Activated T-helper 17 cell treated with anti-CD3 and anti-CD28 coated beads, Interleukin-2, amount 50 U/mL, for 72 hours (primary cell): Measurements from ENCODE around the gene SCP2. TPM values are rescaled to one million over a fixed set of nuclear protein-coding genes. Genes with fewer than 3 reads are reported as not detected.
A peak's percentile ranks its signal among the peaks of the same experiment; 100 is the strongest.

Experiments used
- ATAC-seq: fragments of 150-1000 bp; cut with Tn5 transposase; replicated peaks from 2 replicates; pipeline ENCODE4 v1.10.0; 2021; ENCODE audit warnings: mild to moderate bottlenecking, moderate library complexity
- H3K27ac Mint-ChIP-seq: one replicate; pipeline ENCODE4 v1.8.0; 2022; ENCODE audit warnings: mixed read lengths
- H3K27me3 Mint-ChIP-seq: one replicate; pipeline ENCODE4 v1.8.0; 2022; ENCODE audit warnings: mixed read lengths
- H3K36me3 Mint-ChIP-seq: one replicate; pipeline ENCODE4 v1.8.0; 2022; ENCODE audit warnings: low read depth, mild to moderate bottlenecking, mixed read lengths
- H3K4me1 Mint-ChIP-seq: one replicate; pipeline ENCODE4 v1.8.0; 2022; ENCODE audit warnings: mixed read lengths
- H3K4me3 Mint-ChIP-seq: one replicate; pipeline ENCODE4 v1.8.0; 2022; ENCODE audit warnings: mild to moderate bottlenecking, mixed read lengths
- H3K9me3 Mint-ChIP-seq: one replicate; pipeline ENCODE4 v1.8.0; 2022; ENCODE audit warnings: mixed read lengths
- total RNA-seq, 2 donors: library from RNA; stranded (reverse); gene quantifications; one replicate each; pipeline ENCODE4 v1.2.3, GENCODE V29; 2022

The SCP2 gene
- total RNA-seq, 2 donors from 2014 or later, result 59.5 to 75.1 TPM

DNA sequence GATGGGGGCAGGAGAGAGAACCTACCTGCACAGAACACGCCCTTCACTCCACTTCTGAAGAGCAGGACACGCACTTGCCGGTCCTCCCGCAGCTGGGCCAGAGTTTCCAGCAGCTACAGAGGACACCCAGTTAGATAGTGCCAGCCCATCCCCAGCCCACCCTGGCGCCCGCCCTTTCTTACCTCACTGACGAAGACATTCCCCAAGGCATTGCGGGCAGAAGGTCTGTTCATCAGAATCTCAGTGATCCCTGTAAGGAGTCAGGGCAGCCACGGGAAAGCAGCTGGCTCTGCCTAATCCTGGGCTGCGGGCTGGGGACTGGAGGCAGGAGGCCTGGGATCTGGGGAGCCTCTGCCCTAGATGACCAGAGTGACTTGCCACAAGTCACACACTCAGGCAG lies 15.5 kb upstream of the SCP2 start:
- Mint-ChIP-seq H3K27ac (no peak overlapping the region), H3K27me3 (no peaks in the 10 kb centered on the region), H3K36me3 (peaks cover 26% of the 10 kb centered on the region), H3K4me1 (no peaks in the 10 kb centered on the region), H3K9me3 (no peaks in the 10 kb centered on the region), H3K4me3 (no peak overlapping the region)
- no peak for ATAC-seq

DNA sequence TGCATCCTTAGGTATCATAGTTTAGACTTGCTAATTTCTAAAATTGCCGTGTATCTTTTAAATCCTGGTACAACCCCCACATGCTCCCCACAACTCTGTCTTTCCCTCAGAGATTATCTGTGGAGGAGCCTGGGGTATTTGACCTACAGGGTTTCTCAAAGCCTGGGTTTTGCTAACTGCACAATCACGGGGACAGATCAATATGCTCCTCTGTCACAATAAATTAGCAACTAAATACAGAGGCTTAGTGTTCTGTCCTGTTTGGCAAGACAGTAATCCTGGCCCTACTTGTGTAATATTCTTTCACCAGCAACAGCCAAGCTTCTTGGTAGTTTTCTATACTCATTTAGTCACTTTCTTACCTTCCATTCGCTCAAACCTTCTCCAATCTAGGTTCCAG lies 14.1 kb upstream of the SCP2 start:
- Mint-ChIP-seq H3K4me1 (no peaks in the 10 kb centered on the region), H3K27me3 (no peaks in the 10 kb centered on the region), H3K27ac (no peak overlapping the region), H3K9me3 (no peaks in the 10 kb centered on the region), H3K36me3 (peaks cover 21% of the 10 kb centered on the region), H3K4me3 (no peak overlapping the region)
- ATAC-seq, result no peak

DNA sequence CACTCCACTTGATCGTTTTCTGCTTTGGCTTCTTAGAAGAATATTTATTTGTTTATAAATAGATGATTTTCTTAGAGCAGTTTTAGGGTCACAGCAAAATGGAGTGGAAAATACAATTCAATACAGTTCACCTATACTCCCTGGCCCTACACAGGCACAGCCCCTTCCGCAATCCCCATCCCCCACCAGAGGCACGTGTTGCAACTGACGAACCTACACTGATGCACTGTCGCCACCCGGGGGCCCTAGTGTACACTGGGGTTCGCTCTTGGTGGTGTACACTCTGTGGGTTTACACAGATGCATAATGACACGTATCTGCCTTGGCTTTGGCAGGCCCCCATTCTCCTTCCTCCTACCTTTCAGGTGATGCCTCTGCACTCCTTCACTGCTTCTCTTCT lies 13.5 kb upstream of the SCP2 start:
- H3K9me3 Mint-ChIP-seq, result no peaks in the 10 kb centered on the region
- no peak overlapping the region for H3K27ac Mint-ChIP-seq
- peaks cover 16% of the 10 kb centered on the region for H3K36me3 Mint-ChIP-seq
- no peaks in the 10 kb centered on the region for H3K27me3 Mint-ChIP-seq
- no peak for ATAC-seq
- no peaks in the 10 kb centered on the region for H3K4me1 Mint-ChIP-seq
- no peak overlapping the region for H3K4me3 Mint-ChIP-seq

DNA sequence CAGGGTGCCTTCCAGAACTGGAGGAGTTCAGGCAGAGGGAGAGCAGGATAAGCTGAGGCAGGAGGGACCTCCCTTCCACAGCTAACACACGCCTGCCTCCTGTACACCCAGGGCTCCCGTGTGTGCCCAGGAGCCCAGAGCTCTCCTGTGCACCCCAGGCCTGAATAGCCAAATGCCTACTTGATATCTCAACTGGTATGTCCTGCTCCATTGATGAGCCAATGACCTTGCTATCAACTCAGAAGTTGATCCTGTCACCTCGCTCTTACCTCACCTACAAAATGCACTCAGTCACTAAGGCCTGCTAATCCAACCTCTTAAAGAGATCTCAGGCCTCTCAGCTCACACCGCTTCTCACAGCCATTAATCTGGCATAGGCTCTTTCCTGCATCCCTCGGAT lies 12.6 kb upstream of the SCP2 start:
- ATAC-seq, result no peak
- no peaks in the 10 kb centered on the region for H3K9me3 Mint-ChIP-seq
- no peak overlapping the region for H3K4me3 Mint-ChIP-seq
- H3K27me3 Mint-ChIP-seq, result no peaks in the 10 kb centered on the region
- H3K36me3 Mint-ChIP-seq, result peaks cover 7% of the 10 kb centered on the region
- H3K4me1 Mint-ChIP-seq, result peaks cover 6% of the 10 kb centered on the region
- no peak overlapping the region for H3K27ac Mint-ChIP-seq

DNA sequence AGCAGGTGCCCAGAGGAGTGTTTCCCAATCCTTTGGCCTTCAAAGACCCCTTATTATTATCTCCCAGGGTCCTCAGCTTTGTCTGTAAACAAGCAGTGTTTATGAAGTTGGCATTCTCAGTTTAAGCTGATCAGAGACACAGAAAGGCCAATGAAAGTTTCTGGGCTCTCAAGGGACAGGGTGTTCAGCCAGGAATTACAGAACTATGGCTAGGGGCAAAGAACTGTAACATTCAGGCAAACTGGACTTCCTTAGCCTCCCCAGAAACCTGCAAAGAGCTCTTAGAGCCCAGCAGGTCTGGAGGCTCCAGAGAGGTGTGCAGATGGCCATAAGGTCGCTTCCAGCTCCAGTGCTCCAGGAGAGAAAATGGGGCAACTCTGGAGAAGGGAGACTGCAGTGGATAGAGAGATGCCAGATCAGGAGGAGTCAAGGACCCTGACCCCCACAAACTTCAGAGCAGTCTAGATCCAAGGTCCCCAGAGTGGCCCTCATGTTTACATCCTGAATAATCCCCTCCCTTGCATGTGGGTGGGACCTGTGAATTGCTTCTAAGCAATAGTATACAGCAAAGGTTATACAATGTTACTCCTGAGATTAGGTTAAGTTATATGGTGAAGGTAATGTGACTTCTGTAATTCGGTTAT lies 11.7 kb upstream of the SCP2 start:
- Mint-ChIP-seq H3K27ac (no peak overlapping the region), H3K4me3 (no peak overlapping the region)

DNA sequence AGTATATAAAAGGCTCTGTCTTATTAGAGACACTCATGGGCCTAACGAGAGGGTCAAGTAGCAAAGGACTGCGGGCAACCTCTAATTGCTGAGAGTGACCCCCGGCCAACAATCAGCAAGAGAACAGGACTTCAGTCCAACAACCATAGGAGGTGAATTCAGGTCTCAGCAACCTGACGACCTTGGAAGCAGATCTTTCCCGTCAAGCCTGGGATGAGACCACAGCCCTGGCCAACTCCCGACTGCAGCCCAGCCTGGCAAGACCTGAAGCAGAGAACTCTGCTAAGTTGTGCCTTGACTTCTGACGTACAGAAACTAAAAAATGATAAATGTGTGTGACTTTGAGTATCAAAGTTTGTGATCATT lies 11.2 kb upstream of the SCP2 start:
- ATAC-seq, result no peak
- no peak overlapping the region for H3K27ac Mint-ChIP-seq
- H3K4me3 Mint-ChIP-seq, result no peak overlapping the region
- peaks cover 16% of the 10 kb centered on the region for H3K4me1 Mint-ChIP-seq
- no peaks in the 10 kb centered on the region for H3K36me3 Mint-ChIP-seq
- H3K27me3 Mint-ChIP-seq, result no peaks in the 10 kb centered on the region
- no peaks in the 10 kb centered on the region for H3K9me3 Mint-ChIP-seq

More for the DNA sequence above, 11.7 kb upstream of the SCP2 start:
- Mint-ChIP-seq H3K4me1 (peaks cover 15% of the 10 kb centered on the region), H3K9me3 (no peaks in the 10 kb centered on the region), H3K36me3 (no peaks in the 10 kb centered on the region), H3K27me3 (no peaks in the 10 kb centered on the region)
- no peak for ATAC-seq

DNA sequence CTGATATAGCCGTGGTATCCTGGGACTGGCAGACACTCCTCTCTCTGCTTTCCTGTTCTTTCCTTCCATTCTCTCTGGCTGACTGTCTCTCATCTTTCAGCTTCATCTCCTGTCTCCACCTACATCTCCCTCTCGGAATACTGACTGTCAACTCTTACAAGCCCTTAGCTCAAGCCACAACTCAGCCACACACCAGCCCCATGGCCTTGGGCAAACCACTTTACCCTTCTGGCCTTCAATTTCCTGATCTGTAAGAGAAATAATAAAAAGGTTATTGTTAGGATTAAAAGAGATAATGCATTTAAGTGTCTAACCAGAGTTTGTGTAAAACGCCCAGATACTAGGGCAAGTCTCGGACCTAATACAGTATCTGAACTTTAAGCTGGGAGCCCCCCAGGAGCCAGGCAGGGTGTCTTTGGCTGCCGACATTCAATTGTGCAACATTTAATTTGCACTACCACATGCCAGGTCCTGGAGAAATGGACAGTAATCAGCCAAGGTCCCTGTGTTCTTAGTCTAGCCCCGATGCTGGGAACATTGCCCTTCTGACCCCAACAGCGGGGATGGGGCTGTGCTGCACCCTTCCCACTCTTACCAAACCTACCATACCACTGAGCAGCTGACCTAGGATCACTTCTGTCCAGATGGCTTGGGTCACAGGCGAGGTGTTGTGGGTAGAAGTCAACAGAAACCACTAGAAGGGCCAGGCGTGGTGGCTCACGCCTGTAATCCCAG lies 10.7 kb upstream of the SCP2 start:
- ATAC-seq, result no peak
- Mint-ChIP-seq H3K36me3 (no peaks in the 10 kb centered on the region), H3K9me3 (no peaks in the 10 kb centered on the region)

DNA sequence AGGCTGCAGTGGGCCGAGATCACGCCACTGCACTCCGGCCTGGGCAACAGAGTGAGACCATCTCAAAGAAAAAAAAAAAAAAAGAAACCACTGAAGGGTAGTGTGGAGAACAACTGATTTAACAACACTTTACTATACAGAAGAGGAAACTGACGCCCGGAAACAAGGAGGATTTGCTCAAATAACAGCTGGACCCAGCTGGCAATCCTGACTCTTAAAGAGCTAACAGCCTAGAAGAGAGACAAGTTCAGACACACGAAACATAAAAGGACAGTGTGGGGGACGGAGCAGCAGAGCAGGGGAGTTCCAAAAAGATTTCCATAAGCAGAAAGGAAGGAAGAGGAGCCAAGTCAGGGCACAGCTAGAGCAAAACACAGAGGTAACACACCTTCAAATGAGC lies 9.9 kb upstream of the SCP2 start:
- Mint-ChIP-seq H3K27ac (no peak overlapping the region), H3K4me3 (no peak overlapping the region), H3K36me3 (no peaks in the 10 kb centered on the region), H3K9me3 (no peaks in the 10 kb centered on the region), H3K4me1 (peaks cover 16% of the 10 kb centered on the region), H3K27me3 (no peaks in the 10 kb centered on the region)
- ATAC-seq, result no peak

More for the DNA sequence above, 10.7 kb upstream of the SCP2 start:
- Mint-ChIP-seq H3K27ac (no peak overlapping the region), H3K27me3 (no peaks in the 10 kb centered on the region), H3K4me1 (peaks cover 16% of the 10 kb centered on the region), H3K4me3 (no peak overlapping the region)

DNA sequence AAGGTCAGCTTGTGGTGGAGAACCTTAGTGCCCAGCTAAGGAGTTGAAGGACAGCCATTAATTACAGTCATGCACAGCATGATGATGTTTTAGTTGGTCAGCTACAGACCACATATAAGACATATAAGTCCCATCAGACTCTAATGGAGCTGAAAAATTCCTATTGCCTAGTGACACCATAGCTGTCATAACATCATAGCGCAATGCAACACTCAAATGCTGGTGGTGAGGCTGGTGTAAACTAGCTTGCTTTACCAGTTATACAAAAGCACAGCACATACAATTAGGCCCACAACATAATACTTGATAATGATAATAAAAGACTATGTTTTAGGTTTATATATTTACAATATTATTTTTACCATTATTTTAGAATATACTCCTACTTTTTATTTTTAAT lies 9.5 kb upstream of the SCP2 start:
- Mint-ChIP-seq H3K36me3 (no peaks in the 10 kb centered on the region), H3K9me3 (no peaks in the 10 kb centered on the region), H3K27ac (no peak overlapping the region), H3K4me1 (peaks cover 16% of the 10 kb centered on the region), H3K27me3 (no peaks in the 10 kb centered on the region), H3K4me3 (no peak overlapping the region)
- no peak for ATAC-seq

DNA sequence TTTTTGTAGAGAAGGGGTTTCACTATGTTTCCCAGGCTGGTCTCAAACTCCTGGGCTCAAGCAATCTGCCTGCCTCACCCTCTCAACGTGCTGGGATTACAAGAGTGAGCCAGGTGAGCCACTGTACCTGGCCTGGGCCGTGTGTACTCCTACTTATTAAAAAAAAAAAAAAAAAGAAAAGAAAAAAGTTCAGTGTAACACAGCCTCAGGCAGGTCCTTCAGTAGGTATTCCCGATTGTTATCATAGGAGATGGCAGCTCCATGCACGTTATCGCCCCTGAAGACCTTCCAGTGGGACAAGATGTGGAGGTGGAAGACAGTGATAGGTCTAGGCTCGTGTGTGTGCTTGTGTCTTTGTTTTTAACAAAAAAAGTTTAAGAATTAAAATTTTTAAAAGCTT lies 8.9 kb upstream of the SCP2 start:
- no peaks in the 10 kb centered on the region for H3K9me3 Mint-ChIP-seq
- H3K4me3 Mint-ChIP-seq, result no peak overlapping the region
- H3K27ac Mint-ChIP-seq, result no peak overlapping the region
- H3K4me1 Mint-ChIP-seq, result peaks cover 16% of the 10 kb centered on the region
- H3K36me3 Mint-ChIP-seq, result no peaks in the 10 kb centered on the region
- no peak for ATAC-seq
- no peaks in the 10 kb centered on the region for H3K27me3 Mint-ChIP-seq

DNA sequence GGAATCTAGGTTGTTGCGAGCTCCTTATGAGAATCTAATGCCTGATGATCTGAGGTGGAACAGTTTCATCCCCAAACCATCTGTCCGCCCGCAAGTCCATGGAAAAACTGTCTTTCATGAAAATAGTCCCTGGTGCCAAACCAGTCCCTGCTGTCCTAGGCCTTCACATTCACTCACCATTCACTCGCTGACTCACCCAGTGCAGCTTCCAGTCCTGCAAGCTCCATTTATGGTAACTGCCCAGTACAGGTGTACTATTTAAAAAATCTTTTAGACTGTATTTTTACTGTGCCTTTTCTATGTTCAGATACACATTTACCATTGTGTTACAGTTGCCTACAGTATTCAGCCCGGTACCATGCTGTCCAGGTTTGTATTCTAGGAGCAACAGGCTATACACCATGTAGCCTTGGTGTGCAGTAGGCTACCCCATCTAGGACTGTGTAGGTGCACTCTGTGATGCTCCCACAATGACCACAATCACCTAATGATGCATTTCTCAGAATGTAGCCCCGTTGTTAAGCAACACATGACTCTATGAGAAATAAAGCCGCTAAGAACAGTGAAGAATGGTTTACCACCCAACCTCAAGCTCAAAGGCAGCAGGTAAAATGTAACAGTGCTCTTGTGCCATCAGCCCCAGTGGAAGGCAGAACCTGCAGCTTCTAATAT lies 7.9 kb upstream of the SCP2 start:
- H3K9me3 Mint-ChIP-seq, result no peaks in the 10 kb centered on the region
- H3K27ac Mint-ChIP-seq, result peak overlapping the region; percentile 47
- no peaks in the 10 kb centered on the region for H3K36me3 Mint-ChIP-seq
- peak overlapping the region; percentile 86 for H3K4me3 Mint-ChIP-seq
- peaks cover 16% of the 10 kb centered on the region for H3K4me1 Mint-ChIP-seq
- peak; percentile 54 for ATAC-seq
- H3K27me3 Mint-ChIP-seq, result no peaks in the 10 kb centered on the region

DNA sequence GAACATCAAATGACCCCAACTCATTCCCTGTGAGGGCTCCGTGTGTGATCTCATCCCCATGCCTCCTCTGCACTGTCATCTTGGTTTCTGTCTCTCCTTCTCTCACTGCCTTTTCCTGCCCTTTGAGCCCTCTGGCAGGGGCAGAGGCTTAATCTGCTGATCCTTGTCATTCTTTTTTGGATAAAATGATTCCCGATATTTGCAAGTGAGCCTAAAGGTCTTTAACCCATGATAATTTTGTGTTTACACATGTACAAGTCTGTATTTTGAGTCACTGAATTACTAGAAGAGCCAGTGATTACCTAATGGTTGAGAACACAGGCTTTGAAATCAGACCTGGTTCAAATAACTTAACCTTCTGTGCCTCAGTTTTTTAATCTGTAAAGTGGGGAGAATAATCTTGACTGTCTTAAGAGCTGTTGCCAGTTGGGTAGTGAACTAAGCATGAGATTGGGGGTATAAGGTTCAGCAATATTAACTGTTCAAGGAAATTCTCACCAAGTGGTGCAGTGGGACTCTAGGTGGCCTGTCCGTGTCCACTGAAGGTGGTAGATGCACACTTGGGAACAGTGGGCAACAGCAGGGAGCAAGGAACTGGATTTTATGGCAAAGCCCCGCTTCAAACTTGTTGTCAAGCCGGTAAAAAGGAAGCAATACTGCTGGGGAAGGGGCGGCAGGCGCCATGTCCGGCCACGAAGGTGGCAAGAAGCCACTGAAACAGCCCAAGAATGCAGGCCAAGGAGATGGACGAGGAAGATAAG lies 7.2 kb upstream of the SCP2 start:
- Mint-ChIP-seq H3K36me3 (no peaks in the 10 kb centered on the region), H3K9me3 (no peaks in the 10 kb centered on the region), H3K27me3 (no peaks in the 10 kb centered on the region), H3K4me1 (peaks cover 16% of the 10 kb centered on the region), H3K4me3 (peak overlapping the region; percentile 86), H3K27ac (peak overlapping the region; percentile 47)
- no peak for ATAC-seq

DNA sequence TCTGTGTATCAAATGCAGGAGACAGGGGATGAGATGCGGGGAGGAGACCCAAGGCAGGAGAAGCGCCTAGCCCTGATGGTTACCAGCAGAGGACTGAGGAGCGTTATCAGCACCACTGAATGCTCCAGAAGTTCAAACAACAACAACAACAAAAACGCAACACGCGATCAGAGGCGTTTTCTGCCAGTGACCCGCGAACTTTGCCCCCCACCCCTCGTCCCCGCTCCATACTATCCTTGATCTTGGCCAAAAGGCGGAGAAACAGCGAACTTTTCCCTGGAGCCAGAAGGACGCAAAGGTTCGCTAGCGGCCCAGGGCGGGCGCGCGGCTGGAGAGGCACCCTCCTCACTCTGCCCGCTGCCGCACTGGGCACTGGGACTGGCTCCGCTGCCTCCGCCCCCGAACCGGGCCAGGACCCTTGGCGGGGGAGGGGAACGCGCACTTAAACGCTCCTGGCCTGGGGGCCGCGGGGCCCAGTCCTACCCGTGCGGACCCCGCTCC lies 6.2 kb upstream of the SCP2 start:
- no peaks in the 10 kb centered on the region for H3K9me3 Mint-ChIP-seq
- H3K4me1 Mint-ChIP-seq, result peaks cover 16% of the 10 kb centered on the region
- peak overlapping the region; percentile 86 for H3K4me3 Mint-ChIP-seq
- H3K27me3 Mint-ChIP-seq, result no peaks in the 10 kb centered on the region
- H3K36me3 Mint-ChIP-seq, result no peaks in the 10 kb centered on the region
- peak overlapping the region; percentile 47 for H3K27ac Mint-ChIP-seq
- ATAC-seq, result no peak

DNA sequence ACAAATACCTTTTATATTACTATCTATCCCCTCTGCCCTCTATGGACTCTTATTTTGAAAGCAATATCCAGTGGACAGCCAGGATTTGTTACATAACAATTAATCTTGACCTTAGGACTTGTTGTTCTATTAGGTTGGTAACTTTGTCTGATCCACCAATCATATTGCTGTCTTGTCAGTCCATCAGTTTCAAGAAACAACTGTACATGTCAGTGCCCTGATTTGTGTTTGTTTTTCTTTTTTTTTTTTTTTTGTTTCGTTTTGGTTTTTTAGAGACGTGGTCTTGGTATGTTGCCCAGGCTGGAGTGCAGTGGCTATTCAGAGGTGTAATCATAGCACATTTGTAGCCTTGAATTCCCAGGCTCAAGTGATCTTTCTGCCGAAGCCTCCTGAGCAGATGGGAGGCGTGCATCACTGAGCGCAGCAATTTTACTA lies 1.5 kb upstream of the SCP2 start:
- Mint-ChIP-seq H3K27me3 (no peaks in the 10 kb centered on the region), H3K4me1 (peaks cover 5% of the 10 kb centered on the region), H3K36me3 (no peaks in the 10 kb centered on the region), H3K4me3 (peak overlapping the region; percentile 88), H3K27ac (no peak overlapping the region), H3K9me3 (no peaks in the 10 kb centered on the region)
- no peak for ATAC-seq
